Measurements from ENCODE around the gene E2F8.
A peak's percentile ranks its signal among the peaks of the same experiment; 100 is the strongest.

Gene E2F8

GRCh38 chr11:19208959-19209546 lies 31.7 kb downstream of the E2F8 start:
- TF ChIP-seq, protein P1, sequence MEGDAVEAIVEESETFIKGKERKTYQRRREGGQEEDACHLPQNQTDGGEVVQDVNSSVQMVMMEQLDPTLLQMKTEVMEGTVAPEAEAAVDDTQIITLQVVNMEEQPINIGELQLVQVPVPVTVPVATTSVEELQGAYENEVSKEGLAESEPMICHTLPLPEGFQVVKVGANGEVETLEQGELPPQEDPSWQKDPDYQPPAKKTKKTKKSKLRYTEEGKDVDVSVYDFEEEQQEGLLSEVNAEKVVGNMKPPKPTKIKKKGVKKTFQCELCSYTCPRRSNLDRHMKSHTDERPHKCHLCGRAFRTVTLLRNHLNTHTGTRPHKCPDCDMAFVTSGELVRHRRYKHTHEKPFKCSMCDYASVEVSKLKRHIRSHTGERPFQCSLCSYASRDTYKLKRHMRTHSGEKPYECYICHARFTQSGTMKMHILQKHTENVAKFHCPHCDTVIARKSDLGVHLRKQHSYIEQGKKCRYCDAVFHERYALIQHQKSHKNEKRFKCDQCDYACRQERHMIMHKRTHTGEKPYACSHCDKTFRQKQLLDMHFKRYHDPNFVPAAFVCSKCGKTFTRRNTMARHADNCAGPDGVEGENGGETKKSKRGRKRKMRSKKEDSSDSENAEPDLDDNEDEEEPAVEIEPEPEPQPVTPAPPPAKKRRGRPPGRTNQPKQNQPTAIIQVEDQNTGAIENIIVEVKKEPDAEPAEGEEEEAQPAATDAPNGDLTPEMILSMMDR (IDR thresholded peaks at IDR 0.05; ENCODE audit: low read length, missing control alignments): no peak
- no peak overlapping the region for H3K4me3 ChIP-seq (replicated peaks; ENCODE audit: low read depth, low read length)
- no peak for DNase-seq (ENCODE audit: low read depth)

- DNase-seq (ENCODE audit: low read depth): no peak
- TF ChIP-seq, protein P1 (IDR thresholded peaks at IDR 0.05; ENCODE audit: low read length, missing control alignments): no peak
- no peak overlapping the region for H3K4me3 ChIP-seq (replicated peaks; ENCODE audit: low read depth, low read length)
Measured at GRCh38 chr11:19208181-19208580, 32.6 kb downstream of the E2F8 start.

DNA sequence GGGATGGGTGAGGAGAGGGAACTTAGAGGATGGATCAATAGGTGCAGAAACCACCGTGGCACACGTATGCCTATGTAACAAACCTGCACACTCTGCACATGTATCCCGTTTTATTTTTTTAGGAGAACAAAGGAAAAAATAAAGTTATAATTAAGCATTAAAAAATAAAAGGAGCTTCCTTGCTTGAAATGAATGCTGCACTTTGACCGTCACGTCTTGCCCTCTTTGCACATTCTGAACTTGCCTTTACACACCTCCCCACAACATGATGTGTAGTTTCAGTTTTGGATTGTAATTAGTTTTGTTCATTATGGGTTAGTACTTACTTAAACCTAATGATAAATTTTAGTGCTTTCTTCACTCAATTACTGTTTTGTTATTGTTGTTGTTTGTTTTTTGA lies 35.9 kb downstream of the E2F8 start:
- TF ChIP-seq, protein P1 (IDR thresholded peaks at IDR 0.05; ENCODE audit: low read length, missing control alignments): no peak

DNA sequence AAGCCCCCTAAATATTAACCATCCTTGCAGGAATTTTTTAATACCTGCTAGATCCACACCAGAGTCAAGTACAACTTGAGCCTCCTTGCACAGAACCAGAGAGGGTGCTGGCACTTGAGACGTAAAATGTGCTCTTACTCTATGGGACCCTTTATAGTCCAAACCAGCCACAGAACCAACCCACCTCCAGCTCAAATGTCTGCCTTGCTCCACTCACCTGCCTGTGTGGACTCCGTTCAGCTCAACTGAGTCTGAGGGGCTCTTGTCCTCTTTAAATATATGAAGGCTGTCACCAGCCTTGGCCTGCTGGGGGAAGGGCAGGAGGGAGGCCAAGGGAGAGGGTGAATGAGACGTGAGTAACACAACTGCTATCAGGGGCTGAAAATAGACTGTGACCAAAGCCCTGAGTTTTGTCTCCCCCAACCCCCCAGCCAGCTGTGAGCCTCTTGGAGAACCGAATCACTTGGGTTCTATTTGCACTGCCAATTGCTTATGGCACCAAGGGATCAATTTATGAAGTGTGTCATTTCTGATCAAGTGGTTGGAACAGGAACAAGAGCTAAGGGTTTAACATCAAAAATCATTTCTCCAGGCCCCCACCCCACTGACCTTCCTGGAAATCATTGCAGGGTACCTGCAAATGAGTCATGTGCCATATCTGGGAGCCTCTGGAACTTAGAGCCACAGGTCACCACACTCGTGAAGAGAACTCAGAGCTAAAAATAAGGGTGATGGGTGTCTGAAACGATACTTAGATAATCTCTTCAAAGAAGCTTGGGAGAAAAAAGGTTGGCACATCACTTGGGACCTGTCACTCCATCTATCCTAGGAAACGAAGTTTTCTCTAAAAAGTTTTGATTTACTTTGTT lies 38.8 kb downstream of the E2F8 start, which contains the start of gene CSRP3:
Gene CSRP3, minus strand, starts transcription at position 247 of the 869 bp plus-strand sequence. CDS start 9,535 bp downstream, outside the sequence.
- no peak for DNase-seq (ENCODE audit: low read depth)
- no peak within 1 kb of the TSS for H3K4me3 ChIP-seq (replicated peaks; ENCODE audit: low read depth, low read length)
- TF ChIP-seq, protein P1 (IDR thresholded peaks at IDR 0.05; ENCODE audit: low read length, missing control alignments): no peak

More for the DNA sequence above, 35.9 kb downstream of the E2F8 start:
- no peak overlapping the region for H3K4me3 ChIP-seq (replicated peaks; ENCODE audit: low read depth, low read length)
- no peak for DNase-seq (ENCODE audit: low read depth)

DNA sequence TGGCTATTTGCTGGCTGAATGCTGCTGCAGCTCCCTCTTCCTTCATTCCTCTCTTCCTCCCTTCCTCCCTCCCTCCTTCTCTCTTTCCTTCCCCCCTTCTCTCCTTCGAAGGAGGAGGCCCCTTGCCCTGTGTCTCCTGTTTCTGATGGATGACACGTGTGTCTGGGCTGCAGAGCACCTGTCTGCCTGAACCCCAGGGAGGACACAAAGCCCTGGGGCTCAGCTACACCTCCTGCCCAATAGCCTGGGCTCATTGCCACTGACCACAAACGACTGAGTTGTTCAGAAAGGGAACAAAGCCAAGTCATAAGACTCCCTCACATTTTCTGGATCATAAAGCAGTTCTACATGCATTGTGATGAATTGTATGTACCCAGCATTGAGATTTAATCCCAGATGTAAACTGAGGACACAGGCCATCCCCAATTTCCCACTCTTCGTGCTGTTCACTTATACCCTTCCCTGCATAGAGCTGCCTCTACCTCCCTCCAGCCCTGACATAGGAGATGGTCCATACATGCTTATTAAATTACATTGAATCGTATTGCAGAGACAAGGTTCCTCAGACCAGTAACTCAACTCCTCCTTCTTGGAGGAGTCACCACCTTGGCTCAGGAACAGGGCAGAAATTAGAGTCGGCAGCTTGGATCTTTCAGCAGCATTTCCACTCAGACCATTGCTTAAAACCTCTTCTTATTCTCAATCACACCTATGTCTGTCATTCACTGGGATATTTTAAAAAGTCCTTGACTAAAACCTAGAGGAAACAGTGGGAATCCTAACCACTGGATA lies 40.1 kb downstream of the E2F8 start:
- TF ChIP-seq, protein P1 (IDR thresholded peaks at IDR 0.05; ENCODE audit: low read length, missing control alignments): no peak
- DNase-seq (ENCODE audit: low read depth): peak; percentile 75
- H3K4me3 ChIP-seq (replicated peaks; ENCODE audit: low read depth, low read length): no peak overlapping the region

DNA sequence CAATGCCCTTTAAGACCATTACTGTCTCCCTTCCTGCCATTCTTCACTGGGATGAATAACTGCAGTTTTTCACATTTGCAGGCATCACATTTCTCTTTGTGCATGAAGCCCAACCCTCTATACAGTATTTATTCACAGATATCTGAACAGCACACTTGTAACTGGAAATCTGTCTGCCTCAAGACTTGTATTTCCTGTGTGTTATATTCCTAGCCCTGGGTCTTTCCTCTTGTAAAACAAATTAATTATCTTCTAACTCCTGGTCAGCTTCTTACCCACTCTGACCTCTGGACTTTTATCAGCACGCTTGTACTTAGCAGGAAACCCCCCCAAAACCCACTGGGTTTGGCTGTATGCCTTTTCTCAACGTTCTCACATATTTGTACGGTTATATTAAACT lies 41.0 kb downstream of the E2F8 start:
- H3K4me3 ChIP-seq (replicated peaks; ENCODE audit: low read depth, low read length): no peak overlapping the region
- peak; percentile 18 for DNase-seq (ENCODE audit: low read depth)

More for the DNA sequence above, 41.0 kb downstream of the E2F8 start:
- TF ChIP-seq, protein P1 (IDR thresholded peaks at IDR 0.05; ENCODE audit: low read length, missing control alignments): no peak

All from fibroblast of pulmonary artery (primary cell).